COLO668 (cell line): ENCODE results near the gene LSP1.
A peak's percentile ranks its signal among the peaks of the same experiment; 100 is the strongest.

ENCODE experiments used
- DNase-seq: peaks from one replicate; lab custom pipeline; 2025; ENCODE audit not compliant: unreplicated experiment; lab: John Stamatoyannopoulos, UW

The LSP1 gene

DNA sequence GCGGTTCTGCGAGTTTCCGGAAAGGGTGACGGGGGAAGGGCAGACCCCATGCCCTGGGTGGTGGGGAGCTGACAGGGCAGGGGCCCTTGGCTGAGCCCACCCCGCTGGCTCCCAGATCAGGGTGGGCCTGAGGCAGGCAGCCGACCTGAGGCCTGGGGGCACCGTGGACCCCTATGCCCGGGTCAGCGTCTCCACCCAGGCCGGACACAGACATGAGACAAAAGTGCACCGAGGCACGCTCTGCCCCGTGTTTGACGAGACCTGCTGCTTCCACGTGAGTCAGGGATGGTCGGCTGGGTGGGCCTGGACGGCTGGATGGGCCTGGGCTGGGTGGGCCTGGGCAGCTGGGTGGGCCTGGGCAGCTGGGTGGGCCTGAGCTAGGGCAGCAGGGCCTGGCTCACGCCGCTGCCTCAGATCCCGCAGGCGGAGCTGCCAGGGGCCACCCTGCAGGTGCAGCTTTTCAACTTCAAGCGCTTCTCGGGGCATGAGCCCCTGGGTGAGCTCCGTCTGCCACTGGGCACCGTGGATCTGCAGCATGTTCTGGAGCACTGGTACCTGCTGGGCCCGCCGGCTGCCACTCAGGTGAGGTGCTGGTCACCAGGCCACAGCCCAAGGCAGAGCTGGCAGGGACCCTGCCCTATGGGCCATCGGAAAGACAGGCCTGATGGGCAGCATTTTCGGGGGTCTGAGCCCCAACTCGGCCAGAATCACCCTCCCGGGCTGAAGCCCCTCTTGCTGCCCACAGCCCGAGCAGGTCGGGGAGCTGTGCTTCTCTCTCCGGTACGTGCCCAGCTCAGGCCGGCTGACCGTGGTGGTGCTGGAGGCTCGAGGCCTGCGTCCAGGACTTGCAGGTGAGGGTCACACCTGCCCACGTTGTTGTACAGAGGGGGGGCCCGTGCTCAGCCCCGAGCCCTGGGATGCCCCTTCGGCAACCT is 16.6 kb upstream of the LSP1 start:
- no peak for DNase-seq

DNA sequence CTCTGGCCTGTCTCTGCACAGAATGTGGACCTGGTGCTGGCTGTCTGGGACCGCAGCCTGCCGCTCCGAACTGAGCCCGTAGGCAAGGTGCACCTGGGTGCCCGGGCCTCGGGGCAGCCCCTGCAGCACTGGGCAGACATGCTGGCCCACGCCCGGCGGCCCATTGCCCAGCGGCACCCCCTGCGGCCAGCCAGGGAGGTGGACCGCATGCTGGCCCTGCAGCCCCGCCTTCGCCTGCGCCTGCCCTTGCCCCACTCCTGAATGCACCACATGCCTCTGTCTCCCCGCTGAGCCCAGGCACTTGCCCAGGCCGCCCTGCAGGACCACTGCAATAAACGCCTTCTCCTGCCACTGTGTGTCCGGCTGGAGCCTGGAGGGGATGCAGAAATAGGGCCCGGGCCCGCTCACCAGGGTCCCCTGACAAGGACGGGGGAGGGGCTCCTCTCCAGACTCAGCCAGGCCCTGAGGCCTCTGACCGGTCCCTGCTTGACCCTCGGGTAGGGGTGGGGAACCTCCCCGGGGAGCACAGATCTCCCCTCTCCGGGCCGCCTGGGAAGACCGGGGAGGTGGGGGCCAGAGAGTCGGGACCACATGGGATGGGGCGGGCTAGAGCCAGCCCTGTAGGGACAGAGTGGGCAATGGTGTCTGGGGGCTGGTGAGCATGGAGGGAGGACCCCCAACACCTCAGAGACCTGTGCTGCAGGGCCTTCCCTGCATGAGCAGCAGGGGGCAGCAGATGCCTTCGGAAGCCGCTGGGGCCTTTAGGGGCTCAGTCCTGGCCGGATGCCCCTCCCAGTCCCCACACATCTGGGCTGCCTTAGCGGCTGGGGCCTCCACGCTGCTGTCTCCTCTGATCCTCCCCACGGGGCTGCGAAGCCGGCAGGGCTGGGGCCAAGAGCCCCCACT is 15.5 kb upstream of the LSP1 start:
- peak; percentile 9 for DNase-seq

DNA sequence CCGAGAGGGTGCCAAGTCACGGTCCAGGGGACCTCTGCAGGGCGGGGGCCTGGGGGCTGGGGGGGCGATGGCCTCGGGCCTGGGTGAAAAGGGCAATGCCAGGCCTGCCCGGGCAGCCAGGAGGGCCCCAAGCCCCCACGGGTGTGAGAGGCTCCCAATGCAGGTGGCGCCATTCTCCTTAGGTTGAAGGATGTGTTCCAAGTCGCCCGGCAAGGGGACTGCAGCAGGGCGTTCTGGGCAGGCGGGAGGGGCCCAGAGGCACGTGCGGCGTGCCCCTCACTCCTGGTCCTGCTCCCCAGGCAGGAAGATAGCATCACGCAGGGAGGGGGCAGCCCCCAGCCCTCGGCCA is 14.8 kb upstream of the LSP1 start:
- DNase-seq: no peak

DNA sequence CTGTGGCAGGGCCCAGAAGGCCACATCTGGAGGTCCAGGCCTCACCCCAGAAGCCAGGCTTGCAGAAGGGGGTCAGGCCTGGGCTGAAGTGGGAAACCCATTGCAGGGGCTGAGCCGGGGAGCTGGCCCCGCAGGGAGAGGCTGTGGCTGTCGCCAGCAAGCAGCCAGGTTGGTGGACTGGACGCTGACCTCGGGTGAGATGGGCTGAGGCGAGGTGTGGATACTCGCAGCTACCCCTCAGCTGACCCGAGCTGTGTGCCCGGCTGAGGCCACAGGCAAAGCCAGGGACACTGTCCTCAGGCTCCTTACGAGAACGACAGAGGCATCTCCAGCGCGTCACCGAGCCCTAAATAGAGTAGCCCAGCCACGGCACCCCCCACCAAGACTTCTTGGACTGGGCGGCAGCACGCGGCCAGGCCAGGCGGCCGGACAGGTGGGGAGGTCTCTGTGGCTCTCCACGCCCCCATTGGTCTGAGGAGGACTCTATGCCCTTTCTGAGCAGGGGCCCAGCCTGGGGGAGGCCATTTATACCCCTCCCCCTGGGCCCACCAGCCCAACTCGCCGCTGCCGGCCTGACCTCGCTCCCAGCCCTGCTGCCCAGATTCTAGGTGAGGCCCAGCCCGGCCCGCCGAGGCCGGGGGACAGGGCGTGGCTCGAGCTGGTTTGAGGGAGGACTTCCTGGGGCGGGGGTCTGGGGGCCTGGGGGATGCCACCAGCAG is 14.3 kb upstream of the LSP1 start, which contains the start of gene TNNI2:
Gene TNNI2, plus strand, starts transcription at position 556 of the 719 bp plus-strand sequence. CDS start 716 bp downstream, outside the sequence.
- no peak for DNase-seq

DNA sequence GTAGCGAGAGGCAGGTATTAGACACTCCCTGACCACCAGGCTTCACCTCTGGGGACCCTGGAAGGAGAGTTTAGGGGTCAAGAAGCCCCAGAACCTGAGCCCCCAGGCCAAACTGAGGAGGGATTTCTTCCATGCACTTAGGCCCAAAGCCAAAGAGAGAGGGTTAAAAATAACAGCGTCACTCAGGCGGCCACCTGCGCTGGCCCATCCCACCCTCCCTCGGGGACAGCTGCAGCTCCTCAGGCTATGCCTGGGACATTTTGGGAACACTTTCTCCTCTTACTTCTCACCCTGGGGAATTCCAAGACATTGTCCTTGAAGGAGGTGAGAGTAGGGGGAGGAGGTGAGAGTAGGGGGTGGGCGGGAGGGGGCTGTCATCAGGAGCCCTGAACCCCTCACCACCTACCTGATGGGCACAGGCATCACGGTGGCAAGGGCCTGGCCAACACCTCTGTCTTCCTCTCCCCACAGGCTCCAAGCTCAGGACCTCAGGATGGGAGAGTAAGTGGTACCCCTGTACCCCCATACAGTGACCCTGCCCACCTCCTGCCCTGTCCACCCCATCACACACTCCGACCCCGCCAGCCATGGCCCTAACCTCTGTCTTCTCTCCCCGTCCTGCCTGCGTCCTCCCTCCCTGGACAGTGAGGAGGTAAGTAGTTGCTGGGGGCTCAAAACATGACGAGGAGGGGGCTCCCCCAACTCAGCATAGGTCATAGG is 13.5 kb upstream of the LSP1 start:
- DNase-seq: no peak

DNA sequence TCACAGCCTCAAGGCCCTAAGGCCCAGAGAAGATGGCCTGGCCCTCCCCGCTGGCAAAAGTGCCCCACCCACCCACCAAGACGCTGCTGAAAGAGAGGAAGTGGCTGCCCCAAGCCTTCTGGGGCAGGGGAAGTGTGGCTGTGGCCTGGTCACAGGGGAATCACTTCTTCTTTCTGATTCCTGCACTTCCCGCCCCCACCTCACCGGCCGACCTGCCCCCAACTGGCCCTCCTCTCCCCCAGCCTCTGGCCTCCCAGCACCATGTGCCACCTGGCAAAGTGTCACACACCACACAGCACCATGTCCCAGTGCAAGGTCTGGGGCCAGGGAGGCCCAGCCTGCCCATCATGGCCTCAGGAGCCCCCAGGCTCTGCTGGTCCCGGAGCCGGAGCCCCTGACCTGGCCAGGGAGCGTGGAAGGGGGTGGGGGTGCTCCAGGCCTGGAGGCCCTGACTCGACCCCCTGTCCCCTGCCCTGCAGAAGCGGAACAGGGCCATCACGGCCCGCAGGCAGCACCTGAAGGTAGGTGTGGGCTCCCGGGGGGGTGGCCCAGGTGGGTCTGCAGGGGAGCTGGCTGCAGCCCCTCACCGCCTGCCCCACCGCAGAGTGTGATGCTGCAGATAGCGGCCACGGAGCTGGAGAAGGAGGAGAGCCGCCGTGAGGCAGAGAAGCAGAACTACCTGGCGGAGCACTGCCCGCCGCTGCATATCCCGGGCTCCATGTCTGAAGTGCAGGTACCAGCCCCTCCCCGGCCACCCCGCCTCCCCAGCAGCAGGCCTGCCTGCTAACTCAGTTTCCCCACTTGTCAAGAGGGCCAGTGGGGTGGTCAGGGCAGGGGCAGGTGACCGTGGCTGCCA is 12.7 kb upstream of the LSP1 start:
- no peak for DNase-seq

DNA sequence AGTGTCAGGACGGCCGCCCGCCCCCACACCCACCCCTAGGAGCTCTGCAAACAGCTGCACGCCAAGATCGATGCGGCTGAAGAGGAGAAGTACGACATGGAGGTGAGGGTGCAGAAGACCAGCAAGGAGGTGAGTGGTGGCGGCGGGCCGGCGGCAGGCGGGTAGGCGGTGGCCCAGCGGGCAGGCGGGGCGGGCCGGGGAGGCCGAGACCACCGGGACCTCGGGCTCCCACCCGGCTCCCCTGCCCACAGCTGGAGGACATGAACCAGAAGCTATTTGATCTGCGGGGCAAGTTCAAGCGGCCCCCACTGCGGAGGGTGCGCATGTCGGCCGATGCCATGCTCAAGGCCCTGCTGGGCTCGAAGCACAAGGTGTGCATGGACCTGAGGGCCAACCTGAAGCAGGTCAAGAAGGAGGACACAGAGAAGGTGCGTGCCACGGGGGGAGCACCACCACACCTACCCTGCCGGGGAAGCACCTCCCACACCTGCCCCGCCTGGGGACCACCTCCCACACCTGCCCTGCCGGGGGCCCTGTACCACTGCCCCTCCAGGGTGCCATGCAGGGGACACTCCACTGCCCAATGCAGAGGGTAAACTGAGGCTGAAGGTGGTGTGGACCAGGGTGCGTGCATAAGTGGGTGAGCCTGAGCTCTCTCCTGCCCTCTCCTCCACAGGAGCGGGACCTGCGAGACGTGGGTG is 12.0 kb upstream of the LSP1 start:
- no peak for DNase-seq

DNA sequence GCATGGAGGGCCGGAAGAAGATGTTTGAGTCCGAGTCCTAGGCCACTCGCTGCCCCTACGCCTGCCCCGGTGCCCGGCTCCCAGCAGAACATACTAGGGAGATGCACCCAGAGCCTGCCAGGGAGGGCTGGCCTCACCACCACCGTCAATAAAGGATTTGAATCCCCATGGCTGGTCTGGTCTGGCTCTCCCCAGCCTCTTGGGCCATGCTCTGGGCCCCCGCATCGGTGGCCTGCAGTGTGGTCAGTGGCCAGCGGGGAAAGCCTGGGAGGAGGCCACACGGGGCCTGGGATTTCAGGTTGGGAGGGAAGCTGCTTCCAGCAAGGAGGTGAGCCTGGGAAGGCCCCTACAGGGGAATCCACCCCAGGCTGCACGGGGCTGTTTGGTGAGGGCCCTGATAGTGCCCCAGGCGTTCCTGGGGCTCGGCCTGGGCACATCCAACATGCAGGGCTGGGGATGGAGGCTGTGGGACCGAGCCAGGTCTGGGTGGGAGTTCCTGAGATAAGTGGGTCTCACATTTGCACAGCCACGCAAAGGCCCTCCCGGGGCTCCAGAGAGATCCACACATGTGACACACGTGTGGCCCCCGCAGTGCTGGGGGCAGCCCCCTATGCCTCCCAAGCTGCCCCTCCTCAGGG is 11.3 kb upstream of the LSP1 start:
- DNase-seq: no peak

DNA sequence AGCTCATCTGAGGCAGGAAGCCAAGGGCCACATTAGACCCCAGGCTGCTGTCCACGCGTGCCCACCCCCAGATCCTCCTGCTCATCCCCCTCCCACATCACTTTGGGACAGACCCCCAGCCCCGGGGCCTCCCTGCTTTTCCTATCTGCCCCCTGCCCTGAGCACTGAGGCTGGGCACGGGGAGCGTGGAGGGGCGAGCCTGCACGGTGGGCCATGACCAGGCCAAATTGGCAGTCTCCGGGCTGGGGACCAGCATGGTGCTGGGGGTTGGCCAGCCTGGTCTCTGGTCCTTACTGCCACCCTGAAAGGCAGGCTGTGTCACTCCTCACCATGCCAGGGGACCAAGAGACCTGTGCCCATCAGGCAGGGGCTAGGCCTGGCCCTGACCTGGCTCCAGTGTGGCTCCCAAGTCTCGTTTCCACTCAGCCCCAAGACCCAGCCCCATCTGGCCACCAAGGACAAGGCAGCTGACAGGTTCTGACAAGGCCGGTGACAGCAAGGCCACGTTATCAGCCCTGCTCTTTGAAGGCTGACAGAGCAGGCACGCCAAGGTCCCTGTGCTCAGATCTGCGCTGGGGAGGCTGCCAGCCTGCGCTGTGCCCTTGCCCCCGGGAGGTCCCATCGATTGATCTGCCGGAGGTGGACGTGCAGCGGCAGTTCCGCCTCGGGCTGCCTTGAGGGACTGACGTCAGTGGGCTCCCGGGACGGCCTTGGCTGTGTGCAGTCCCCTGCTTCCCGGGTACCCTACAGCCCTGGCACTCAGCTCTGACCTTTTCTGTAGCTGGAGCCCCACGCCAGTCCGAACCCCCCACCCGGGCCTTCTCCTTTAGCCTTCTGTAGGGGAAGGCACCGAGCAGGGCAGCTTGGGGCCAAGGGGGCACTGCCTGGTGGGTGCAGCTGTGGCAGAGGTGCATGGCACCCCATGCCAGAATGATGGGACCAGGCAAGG is 10.5 kb upstream of the LSP1 start:
- DNase-seq: no peak

DNA sequence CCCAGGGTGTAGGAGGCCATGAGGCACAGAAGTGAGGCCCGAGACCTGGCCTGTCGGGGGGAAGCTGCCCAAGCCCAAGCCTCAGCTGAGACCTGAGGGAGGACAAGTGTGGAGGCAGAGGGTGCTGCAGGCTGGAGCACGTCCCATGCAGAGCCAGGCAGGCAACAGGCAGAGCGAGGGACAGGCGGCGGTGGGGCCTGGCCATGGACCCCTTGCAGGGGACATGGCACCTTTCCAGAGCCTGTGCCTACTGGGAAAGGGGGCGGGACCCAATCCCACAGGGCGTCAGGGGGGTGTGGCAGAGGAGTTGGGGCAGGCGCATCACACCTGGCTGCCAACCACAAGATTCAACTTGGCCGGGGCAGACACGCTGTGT is 9.8 kb upstream of the LSP1 start:
- DNase-seq: no peak

DNA sequence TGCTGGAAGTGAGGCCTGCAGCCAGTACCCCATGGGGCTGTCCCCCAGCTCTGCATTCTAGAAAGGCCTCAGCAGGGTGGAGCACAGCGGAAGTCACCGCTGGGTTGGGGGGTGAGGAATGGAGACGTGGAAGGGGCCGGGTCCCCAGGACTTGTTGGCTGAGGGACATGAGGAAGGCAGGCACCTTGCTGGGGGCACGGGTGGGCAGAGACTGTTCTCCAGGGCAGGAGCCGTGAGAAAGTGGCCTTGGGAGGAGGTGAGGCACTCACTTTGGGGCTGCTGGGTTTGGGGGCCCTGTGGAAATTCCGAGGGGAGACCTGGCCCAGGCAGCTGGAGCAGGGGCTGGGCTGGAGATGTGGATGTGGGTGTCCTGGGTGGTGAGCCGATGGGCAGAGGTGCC is 9.1 kb upstream of the LSP1 start:
- DNase-seq: no peak

DNA sequence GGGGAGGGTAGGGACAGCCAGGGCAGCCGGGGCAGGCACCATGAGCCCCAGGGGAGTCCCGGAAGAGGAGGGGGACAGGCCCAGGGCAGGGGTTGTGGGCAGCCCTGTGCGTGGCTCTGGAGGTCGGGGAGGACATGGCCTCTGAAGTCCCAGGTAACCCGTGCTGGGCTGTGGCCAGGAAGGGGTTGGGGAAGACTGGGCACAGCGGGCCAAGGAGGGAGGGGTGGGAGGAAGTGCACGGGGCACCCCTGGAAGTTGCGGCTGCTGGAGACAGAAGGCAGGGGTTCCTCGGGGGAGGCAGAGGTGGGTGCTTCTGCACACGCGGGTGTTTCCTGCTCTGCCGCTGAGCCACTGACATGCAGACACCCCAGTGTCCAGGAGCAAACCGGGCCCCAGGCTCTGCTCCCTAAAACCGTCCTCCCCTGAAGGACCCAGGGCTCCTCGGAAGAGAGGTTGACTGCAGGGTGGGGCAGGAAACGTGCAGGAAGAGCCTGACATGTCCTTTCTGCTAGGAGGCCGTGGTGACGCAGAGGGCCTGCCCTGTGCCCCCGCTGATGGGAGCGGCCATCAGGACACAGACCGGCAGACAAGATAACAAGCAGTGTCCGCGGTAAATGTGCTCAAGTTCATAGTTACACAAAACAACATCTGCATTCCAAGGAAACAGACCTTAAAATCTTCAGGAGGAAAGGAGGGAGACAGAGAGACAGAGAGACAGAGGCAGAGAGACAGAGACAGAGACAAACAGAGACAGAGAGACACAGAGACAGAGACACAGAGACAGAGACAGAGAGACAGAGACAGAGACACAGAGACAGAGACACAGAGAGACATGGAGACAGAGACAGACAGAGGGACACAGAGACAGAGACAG is 8.4 kb upstream of the LSP1 start:
- DNase-seq: no peak

DNA sequence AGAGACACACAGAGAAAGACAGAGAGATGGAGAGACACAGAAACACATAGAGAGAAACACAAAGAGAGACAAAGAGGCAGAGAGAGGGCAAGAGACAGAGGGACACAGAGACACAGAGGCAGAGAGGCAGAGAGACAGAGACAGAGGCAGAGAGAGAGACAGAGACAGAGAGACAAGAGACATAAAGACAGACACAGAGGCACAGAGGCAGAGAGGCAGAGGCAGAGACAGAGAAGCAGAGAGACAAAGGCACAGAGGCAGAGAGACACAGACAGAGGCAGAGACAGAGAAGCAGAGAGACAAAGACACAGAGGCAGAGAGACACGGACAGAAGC is 7.8 kb upstream of the LSP1 start:
- no peak for DNase-seq

DNA sequence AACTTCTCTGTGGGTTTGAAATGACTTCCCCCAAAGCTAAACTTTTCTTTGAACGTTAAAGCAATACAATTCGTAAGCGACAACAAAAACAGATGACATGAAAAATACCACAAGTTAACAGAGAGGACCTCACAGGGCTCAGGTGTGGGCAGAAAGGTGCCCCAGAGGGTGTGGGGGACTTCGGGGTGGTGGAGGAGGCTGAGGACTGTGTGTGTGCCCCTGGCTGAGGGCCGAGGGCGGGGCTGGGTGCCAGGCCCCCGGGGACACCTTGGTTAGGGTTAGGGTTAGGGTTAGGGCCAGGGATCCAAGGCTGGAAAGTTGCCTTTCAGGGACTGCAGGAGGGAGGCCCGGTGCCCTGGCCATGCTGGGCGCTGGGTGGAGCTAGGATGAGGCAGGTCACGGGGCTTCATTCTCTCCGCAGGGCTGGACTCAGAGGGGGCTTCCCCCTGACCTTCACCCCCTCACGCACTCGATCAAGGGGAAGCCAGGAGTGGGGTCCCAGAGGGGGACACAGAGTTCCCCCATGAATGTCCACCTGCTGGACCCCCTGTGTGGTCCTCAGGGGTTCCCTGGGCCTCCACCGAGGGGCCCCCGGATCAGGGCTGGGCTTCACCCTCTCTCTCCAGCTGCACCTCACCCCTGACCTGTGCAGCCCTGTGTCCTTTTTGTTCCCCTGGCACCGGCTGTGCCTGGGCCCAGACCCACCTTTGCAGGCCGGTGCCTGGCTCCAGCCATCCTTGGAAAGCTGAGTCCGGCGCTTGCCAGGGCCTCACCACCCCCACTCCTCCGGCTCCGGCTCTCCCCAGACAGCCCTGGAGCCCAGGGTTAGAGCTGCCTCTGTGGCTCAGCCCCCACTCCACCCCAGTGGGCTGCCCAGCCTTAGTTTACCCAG is 7.1 kb upstream of the LSP1 start:
- no peak for DNase-seq

DNA sequence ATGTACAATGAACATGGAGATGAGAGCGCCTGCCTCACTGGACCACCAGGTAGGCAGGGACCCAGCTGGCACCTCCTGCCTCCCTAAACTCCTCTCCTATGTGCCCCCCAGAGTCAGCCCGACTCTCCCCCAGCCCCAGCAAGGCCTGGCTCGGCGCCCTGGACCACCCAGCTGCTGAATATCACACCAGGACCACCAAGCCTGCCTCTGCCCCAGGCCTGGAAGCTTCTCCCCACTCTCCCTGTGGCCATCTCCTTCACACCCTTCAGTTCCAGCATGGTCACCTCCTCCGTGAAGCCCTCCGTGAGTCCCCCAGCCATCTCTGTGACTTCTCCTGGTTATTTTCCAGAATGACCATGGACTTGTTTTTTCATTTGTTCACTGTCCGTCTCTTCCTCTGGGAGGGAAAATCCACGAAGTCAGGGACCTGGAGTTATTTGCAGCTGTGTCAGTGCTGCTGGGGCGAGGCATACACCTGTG is 6.4 kb upstream of the LSP1 start:
- no peak for DNase-seq
